GM18511 (cell line): ENCODE measurements around the gene IRF9.

Experiments
- ATAC-seq: cut with Tn5 transposase; IDR thresholded peaks from one replicate; pipeline ENCODE4 v1.9.1; 2021; ENCODE audit warnings: mild to moderate bottlenecking, moderate library complexity; ENCODE audit not compliant: unreplicated experiment

Gene IRF9

DNA sequence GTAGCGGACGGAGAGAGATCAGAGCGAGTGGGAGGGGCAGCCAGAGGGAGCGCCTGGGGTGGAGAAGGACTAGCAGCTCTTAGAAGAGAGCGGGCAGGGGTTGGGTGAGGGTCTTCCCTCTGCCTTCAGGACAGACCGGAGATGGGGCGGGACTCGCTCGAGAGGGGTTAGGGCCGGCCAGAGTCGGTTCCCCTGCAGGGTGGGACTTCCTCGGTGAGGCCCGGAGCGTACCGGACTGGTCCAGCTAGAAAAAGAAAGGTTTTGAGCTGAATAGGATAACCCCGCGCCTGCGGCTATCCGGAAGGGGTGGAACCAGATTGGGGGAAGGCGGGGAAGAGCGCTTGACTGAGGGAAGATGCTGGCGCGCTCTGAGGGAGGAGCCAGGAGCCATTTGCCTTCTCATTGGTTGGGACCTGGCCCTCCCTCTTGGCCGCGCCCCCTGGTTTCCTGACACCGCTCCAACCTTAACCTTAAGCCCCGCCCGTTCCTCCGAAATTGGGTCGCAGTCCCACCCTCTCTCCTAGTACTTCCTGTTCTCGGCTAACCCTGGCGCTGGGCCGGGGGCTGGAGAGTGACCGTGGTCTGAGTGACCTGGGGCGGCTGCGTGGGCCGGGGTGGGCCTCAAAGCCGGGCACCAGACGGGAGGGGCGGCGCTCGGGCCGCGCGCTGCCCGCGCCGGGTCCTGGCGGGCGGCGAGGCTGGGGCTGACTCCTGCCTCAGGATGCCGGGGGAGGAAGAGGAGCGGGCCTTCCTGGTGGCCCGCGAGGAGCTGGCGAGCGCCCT, 13.9 kb upstream of the IRF9 start, which contains the start of gene RNF31:
RNF31 (plus strand) TSS at position 521 of the 783 bp plus-strand sequence; CDS start at position 722, 201 bp downstream.
- peak; percentile 85 for ATAC-seq

DNA sequence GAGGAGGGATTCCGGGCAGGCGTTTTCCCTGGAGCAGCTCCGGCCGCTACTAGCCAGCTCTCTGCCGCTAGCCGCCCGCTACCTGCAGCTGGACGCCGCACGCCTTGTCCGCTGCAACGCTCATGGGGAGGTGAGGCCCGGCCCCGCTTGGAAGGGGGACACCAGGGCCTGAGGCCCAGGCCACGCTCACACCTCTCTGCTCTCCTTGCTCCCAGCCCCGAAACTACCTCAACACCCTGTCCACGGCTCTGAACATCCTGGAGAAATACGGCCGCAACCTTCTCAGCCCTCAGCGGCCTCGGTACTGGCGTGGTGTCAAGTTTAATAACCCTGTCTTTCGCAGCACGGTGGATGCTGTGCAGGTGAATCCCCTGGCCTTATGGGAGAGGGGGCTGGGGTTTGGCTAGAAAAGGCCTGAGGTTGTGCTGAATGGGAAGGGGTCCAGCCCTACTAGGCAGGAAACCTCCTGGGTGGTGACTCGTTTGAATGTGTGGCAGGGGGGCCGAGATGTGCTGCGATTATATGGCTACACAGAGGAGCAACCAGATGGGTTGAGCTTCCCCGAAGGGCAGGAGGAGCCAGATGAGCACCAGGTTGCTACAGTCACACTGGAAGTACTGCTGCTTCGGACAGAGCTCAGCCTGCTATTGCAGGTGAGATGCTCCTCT, 13.2 kb upstream of the IRF9 start:
- no peak for ATAC-seq

DNA sequence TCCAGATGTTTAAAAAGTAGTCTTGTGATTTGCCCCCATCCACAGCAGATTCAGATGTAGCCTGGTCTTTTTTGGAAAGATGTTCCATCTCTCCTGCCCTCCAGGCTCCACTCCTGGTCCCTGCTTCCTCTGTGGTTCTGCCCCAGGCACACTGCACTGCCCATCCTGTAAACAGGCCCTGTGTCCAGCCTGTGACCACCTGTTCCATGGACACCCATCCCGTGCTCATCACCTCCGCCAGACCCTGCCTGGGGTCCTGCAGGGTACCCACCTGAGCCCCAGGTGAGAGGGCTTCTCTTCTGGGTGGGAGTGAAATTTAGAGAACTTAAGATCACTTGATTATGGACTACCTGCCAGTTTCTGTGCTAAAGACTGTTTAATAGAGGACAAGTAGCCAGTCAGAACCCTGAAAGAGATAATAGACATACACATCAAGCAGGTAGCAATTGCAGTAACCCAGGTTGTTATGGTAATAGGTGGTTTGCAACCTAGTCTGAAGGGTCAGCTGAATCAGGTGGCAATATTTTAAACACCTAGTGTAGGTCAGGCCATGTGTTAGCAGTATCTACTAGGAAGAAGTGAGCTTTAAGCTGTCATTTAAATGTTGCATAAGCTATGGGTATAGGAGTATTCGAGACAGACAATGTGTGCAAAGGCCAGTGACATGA, 11.6 kb upstream of the IRF9 start:
- no peak for ATAC-seq

DNA sequence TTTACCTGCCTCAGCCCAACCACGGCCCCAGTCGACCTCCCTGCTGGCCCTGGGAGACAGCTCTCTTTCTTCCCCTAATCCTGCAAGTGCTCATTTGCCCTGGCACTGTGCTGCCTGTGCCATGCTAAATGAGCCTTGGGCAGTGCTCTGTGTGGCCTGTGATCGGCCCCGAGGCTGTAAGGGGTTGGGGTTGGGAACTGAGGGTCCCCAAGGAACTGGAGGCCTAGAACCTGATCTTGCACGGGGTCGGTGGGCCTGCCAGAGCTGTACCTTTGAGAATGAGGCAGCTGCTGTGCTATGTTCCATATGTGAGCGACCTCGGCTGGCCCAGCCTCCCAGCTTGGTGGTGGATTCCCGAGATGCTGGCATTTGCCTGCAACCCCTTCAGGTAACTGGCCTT, 11.0 kb upstream of the IRF9 start:
- ATAC-seq: no peak

DNA sequence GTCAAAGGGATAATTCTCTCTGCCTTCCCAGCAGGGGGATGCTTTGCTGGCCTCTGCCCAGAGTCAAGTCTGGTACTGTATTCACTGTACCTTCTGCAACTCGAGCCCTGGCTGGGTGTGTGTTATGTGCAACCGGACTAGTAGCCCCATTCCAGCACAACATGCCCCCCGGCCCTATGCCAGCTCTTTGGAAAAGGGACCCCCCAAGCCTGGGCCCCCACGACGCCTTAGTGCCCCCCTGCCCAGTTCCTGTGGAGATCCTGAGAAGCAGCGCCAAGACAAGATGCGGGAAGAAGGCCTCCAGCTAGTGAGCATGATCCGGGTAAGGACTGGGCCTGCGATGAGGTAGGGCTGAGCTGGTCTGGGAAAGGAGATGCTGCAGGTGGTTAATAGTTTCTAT, 10.5 kb upstream of the IRF9 start:
- ATAC-seq: no peak

DNA sequence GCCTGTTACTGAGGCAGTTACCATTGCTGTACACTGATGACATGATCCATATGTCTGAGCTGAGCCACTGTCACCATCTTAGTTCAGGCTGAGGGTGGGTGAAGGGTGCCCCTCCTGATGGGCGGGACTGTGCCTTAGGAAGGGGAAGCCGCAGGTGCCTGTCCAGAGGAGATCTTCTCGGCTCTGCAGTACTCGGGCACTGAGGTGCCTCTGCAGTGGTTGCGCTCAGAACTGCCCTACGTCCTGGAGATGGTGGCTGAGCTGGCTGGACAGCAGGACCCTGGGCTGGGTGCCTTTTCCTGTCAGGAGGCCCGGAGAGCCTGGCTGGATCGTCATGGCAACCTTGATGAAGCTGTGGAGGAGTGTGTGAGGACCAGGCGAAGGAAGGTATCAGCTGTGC, 10.1 kb upstream of the IRF9 start:
- ATAC-seq: no peak

DNA sequence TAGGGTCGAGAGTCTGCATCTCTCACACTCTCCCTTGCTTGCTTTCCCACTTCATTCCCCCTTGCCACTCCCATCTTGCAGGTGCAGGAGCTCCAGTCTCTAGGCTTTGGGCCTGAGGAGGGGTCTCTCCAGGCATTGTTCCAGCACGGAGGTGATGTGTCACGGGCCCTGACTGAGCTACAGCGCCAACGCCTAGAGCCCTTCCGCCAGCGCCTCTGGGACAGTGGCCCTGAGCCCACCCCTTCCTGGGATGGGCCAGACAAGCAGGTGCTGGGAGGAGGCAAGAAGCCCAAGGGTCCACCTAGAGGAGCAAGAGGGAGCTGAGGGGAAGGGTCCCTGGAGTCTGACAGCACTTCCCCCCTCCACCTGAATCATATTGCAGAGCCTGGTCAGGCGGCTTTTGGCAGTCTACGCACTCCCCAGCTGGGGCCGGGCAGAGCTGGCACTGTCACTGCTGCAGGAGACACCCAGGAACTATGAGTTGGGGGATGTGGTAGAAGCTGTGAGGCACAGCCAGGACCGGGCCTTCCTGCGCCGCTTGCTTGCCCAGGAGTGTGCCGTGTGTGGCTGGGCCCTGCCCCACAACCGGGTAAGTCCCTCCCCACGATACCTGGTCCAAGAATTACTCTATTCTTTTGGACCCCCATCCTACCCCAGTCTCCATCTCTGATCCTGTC, 9.5 kb upstream of the IRF9 start:
- no peak for ATAC-seq

DNA sequence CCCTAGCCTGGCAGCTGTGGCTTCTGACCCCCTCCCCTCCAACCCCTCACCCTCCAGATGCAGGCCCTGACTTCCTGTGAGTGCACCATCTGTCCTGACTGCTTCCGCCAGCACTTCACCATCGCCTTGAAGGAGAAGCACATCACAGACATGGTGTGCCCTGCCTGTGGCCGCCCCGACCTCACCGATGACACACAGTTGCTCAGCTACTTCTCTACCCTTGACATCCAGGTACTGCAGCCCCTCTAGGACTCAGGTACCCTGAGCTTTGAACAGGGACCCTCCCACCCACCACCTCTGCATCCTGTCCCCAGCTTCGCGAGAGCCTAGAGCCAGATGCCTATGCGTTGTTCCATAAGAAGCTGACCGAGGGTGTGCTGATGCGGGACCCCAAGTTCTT, 6.0 kb upstream of the IRF9 start:
- ATAC-seq: no peak

DNA sequence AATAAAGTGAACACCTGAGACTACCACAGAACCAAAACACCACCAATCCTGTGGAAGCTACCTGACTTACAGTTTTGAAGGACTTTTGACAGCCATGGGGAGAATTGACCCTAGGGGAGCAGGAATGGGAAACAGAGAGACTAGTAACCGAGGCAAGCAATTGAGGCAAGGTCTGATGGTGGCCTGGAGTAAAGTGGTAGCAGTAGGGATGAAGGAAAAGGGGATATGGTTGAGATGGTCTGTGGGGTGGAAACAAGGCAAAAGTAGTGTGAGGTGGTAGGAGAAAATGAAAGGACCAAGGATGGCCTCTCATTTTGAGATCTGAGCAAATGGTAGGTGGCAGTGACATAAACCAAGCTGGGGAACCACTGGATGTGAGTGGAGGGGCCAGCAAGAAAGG, 4.2 kb upstream of the IRF9 start:
- no peak for ATAC-seq

DNA sequence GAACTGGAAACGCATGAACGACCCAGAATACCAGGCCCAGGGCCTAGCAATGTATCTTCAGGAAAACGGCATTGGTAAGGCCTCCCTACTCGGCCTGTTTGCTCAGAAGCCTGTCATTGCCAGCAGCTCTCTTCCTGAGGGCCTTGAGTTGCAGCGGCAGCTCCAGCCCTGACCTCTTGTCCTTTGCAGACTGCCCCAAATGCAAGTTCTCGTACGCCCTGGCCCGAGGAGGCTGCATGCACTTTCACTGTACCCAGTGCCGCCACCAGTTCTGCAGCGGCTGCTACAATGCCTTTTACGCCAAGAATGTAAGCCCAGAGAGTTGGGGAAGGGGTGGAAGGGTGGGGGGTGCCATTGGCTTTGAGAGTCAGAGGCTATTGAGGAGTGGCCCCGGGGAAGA, 3.7 kb upstream of the IRF9 start:
- ATAC-seq: no peak

DNA sequence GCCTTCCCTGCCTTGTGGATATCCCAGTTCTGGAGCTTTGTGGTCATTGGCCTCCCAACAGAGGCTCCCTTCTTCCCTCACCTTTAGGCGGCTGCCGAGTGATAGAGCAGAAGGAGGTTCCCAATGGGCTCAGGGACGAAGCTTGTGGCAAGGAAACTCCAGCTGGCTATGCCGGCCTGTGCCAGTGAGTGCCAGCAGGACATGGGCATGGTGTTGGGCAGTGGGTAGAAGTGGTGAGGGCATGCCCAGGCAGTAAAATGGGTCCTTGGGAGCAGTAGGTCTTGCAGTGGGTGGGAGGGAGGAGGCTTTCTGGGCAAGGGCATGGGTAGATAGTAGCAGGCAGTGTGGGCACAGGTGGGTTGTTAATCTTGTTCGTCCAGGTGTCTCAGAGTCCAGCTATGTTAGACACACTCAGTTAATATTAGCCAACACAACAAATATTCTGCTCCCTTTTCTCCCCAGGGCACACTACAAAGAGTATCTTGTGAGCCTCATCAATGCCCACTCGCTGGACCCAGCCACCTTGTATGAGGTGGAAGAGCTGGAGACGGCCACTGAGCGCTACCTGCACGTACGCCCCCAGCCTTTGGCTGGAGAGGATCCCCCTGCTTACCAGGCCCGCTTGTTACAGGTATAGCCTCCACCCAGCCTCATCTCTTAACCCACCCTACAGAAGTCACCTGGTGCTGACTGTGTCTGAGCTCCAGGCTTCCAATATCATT, 1.1 kb upstream of the IRF9 start:
- no peak for ATAC-seq

DNA sequence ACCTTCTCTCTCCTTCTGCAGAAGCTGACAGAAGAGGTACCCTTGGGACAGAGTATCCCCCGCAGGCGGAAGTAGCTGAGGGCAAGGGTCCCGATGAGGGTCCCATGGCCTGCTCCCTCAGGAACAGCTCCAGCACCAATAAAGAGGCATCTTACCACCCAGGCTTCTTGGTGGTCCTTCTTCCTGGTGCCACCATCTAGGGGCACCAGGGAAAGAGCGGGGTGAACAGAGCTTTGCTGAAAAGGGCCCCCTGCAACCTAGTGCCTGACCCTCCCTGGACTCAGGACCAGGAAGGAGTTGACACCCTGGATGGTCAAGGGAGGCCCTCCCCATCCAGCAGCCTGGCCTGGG, 591 bp upstream of the IRF9 start:
- ATAC-seq: no peak

DNA sequence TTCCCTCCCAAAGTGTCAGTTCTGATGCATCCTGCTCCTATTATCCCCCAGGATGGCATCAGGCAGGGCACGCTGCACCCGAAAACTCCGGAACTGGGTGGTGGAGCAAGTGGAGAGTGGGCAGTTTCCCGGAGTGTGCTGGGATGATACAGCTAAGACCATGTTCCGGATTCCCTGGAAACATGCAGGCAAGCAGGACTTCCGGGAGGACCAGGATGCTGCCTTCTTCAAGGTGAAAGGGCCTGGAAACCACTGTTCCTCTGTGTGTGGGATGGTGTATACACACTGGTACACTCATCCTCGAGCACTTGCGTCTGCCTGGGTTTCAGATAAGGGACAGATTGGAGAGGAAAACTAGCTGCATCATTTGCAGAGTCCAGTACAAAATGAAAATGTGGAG, 1.0 kb downstream of the IRF9 start:
- no peak for ATAC-seq

DNA sequence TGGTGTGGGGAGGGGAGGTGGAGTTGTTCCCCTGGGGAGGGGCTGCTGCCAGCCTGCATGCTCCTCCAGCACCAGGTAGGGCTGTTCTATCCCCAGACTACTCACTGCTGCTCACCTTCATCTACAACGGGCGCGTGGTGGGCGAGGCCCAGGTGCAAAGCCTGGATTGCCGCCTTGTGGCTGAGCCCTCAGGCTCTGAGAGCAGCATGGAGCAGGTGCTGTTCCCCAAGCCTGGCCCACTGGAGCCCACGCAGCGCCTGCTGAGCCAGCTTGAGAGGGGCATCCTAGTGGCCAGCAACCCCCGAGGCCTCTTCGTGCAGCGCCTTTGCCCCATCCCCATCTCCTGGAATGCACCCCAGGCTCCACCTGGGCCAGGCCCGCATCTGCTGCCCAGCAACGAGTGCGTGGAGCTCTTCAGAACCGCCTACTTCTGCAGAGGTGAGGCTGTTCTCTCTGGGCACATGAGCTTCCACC, 3.5 kb downstream of the IRF9 start:
- ATAC-seq: no peak

DNA sequence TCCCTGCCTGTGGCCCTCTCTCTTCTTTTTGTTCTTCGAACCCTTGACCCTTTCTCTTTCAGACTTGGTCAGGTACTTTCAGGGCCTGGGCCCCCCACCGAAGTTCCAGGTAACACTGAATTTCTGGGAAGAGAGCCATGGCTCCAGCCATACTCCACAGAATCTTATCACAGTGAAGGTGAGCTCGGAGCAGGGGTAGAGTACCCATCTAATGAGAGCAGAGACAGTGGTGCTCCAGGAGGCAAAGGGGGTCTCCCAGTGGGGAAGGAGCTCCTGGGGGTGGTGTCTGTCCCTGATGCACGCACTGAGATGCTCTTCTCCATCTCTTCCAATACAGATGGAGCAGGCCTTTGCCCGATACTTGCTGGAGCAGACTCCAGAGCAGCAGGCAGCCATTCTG, 4.7 kb downstream of the IRF9 start:
- ATAC-seq: no peak

DNA sequence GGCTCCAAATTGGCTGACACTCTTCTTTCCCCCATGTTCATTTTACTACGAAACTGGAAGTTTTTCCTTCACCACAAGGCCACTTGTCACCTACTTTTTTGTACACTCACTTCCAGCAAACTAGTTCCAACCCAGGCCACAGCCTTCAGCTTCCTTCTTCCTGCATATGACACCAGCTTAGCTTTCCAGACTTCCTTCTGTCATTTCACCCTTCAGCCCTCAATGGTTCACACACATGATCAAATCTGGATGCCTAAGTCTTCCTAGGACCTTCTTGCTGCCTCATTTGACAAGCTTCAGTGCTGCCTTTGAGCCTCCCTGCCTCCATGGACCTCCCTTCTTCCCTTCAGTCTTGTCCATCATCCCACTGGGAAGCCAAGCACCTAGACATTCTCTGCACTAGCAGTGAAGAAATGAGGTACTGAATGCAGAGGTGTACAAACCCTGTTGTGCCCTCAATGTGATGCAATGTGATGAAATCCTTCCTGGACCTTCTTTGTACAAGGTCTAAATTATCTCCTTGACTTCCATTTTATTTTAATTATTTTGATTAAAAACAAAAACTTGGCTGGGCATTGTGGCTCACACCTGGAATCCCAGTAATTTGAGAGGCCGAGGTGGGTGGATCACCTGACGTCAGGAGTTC, 6.5 kb downstream of the IRF9 start:
- ATAC-seq: no peak

DNA sequence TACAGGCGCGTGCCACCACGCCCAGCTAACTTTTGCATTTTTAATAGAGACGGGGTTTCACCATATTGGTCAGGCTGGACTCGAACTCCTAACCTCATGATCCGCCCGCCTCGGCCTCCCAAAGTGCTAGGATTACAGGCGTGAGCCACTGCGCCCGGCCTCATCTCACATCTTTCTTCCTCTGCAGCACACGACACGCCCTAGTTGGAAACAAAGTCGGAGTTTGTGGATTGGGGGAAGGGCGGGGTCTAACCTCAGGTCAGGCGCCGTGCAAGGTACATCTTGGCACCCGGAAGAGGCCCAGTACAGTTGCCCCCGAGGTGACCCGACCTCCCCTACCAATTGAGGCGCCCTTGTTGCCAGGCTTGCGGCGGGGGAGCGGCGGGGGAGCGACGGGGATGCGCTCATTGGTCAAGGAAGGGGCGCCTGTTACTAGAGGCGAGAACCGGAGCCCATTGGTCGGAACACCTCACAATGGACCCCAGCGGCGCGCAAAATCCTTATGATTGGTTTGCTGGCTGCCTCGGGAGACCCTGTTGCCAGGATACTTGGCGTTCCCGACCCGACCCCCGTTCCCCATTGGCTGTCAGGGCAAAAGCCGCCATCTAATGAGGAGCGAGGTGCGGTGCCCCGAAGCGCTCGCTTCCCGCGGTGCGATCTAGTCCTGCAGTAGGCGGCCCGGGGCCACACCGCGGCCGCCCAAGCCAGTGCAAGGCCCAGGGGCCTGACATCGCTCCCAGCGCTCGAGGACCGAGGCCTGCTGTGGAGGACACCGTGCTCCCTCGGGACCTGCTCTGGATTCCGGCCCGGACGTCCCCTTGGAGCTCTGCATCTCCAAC, 10.6 kb downstream of the IRF9 start, which contains the start of gene REC8:
REC8 (plus strand) TSS at position 659 of the 839 bp plus-strand sequence. CDS start 473 bp downstream, outside the sequence.
- peak; percentile 91 for ATAC-seq

DNA sequence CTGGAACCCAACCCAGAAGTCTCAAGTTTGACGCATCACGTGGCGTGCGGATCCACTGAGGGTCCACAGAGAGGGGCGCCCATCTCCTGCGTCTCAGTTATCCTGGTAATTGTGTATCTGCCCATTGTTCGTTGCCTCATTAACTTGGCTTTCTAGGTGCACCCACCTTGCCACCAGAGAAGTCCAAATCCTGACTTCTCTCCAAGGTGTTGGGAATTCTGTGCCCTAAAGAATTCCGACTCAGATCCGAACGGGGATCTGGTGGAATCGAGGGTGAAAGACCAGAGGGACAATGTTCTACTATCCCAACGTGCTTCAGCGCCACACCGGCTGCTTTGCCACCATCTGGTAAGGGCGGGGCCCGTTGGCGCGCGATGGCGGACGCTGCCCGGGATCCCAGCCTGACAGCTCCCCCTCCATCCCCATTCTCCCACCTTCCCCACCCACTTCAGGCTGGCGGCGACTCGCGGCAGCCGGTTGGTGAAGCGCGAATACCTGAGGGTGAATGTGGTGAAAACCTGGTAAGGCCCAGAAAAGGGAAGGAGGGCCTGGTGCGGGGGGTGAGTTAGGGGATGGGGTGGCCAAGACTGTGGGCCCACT, 11.3 kb downstream of the IRF9 start:
- ATAC-seq: no peak

DNA sequence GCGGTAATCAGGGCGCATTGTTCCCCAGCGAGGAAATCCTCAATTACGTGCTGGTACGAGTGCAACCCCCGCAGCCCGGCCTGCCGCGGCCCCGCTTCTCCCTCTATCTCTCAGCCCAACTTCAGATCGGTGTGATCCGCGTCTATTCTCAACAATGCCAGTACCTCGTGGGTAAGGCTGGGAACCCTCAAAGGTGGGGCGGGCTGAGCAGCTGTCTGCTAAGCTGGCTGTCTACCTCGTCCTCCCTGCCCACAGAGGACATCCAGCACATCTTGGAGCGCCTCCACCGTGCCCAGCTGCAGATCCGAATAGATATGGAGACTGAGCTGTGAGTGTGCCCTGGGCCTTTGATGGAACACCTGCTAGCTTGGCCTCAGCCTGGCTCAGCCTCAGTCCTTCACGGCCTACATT, 11.8 kb downstream of the IRF9 start:
- no peak for ATAC-seq
